ENCODE results near the gene TECR.

The TECR gene, protein sequence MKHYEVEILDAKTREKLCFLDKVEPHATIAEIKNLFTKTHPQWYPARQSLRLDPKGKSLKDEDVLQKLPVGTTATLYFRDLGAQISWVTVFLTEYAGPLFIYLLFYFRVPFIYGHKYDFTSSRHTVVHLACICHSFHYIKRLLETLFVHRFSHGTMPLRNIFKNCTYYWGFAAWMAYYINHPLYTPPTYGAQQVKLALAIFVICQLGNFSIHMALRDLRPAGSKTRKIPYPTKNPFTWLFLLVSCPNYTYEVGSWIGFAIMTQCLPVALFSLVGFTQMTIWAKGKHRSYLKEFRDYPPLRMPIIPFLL

GRCh38 chr19:14529254-14530004 lies at the start of gene TECR:
TSS of gene TECR (plus strand) at chr19:14529594. CDS start at chr19:14529697, 103 bp downstream.
- no peaks in the 10 kb centered on the region for H3K27me3 ChIP-seq (replicated peaks)
- TF ChIP-seq, protein P1, sequence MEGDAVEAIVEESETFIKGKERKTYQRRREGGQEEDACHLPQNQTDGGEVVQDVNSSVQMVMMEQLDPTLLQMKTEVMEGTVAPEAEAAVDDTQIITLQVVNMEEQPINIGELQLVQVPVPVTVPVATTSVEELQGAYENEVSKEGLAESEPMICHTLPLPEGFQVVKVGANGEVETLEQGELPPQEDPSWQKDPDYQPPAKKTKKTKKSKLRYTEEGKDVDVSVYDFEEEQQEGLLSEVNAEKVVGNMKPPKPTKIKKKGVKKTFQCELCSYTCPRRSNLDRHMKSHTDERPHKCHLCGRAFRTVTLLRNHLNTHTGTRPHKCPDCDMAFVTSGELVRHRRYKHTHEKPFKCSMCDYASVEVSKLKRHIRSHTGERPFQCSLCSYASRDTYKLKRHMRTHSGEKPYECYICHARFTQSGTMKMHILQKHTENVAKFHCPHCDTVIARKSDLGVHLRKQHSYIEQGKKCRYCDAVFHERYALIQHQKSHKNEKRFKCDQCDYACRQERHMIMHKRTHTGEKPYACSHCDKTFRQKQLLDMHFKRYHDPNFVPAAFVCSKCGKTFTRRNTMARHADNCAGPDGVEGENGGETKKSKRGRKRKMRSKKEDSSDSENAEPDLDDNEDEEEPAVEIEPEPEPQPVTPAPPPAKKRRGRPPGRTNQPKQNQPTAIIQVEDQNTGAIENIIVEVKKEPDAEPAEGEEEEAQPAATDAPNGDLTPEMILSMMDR (IDR thresholded peaks at IDR 0.05; ENCODE audit: low read depth, low read length, missing control alignments): no peak
- in situ Hi-C loops (cut with HindIII; ENCODE audit: low pct_ligation_motif_present, low sequenced_read_pairs): no loop called here

GRCh38 chr19:14479975-14480699 lies 49.3 kb upstream of the TECR start:
- Histone ChIP-seq H3K4me3 (ENCODE audit: low read depth, low read length) (no peak overlapping the region), H3K36me3 (replicated peaks) (peaks cover 40% of the 10 kb centered on the region), H3K27me3 (replicated peaks) (no peaks in the 10 kb centered on the region), H3K27ac (peak overlapping the region; percentile 1)
- TF ChIP-seq, protein P1 (IDR thresholded peaks at IDR 0.05; ENCODE audit: low read depth, low read length, missing control alignments): peak; percentile 78
- in situ Hi-C loops (cut with HindIII; ENCODE audit: low pct_ligation_motif_present, low sequenced_read_pairs): no loop called here
- no peak for DNase-seq

More at GRCh38 chr19:14529254-14530004, at the start of gene TECR:
- DNase-seq: peak; percentile 100
- Histone ChIP-seq H3K27ac (peak within 1 kb of the TSS; percentile 49), H3K36me3 (replicated peaks) (no peaks in the 10 kb centered on the region), H3K4me3 (ENCODE audit: low read depth, low read length) (peak within 1 kb of the TSS; percentile 73)

- in situ Hi-C loops (cut with HindIII; ENCODE audit: low pct_ligation_motif_present, low sequenced_read_pairs): no loop called here
- Histone ChIP-seq H3K27ac (peak overlapping the region; percentile 25), H3K36me3 (replicated peaks) (peaks cover 43% of the 10 kb centered on the region), H3K27me3 (replicated peaks) (no peaks in the 10 kb centered on the region), H3K4me3 (ENCODE audit: low read depth, low read length) (no peak overlapping the region)
- TF ChIP-seq, protein P1 (IDR thresholded peaks at IDR 0.05; ENCODE audit: low read depth, low read length, missing control alignments): peak; percentile 14
- peak; percentile 38 for DNase-seq
These were observed 48.7 kb upstream of the TECR start for GRCh38 chr19:14480700-14481079.

DNA sequence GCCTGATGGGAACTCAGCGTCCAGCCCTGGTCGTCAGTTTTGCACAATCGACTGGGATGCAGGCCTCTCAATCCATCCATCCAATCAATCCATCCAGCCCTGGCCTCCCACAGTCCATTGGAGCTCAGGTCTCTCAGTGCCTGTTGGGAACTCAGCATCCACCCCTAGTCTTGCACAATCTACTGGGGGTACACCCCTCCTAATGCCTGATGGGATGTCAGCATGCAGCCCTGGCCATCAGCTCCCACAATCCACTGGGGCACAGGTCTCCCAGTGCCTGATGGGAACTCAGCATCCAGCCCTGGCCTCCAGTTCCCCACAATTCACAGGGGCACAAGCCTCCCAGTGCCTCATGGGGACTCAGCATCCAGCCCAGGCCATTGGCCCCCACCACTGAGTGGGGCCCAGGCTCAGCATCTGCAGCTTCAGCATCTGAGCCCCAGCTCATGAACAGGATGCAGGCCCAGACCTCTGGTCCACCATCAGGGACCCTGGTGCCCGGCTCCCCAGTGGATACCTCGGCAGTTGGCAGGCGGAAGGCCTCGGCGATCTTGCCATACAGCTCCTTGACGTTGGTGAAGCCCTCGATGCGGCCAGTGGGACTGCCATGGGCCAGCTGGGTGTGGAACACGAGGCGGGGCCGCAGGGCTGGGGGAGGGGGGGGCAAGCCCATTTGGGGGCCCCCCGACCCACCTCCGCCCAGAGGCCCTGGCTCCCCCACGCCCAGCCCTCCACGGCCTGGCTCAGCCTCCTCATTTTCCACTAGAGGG lies 47.0 kb upstream of the TECR start:
- TF ChIP-seq, protein P1 (IDR thresholded peaks at IDR 0.05; ENCODE audit: low read depth, low read length, missing control alignments): no peak
- no peak overlapping the region for H3K4me3 ChIP-seq (ENCODE audit: low read depth, low read length)
- H3K27ac ChIP-seq: no peak overlapping the region
- H3K27me3 ChIP-seq (replicated peaks): no peaks in the 10 kb centered on the region
- peaks cover 53% of the 10 kb centered on the region for H3K36me3 ChIP-seq (replicated peaks)
- no peak for DNase-seq
- in situ Hi-C loops (cut with HindIII; ENCODE audit: low pct_ligation_motif_present, low sequenced_read_pairs): no loop called here

- TF ChIP-seq, protein P1 (IDR thresholded peaks at IDR 0.05; ENCODE audit: low read depth, low read length, missing control alignments): no peak
- no peaks in the 10 kb centered on the region for H3K27me3 ChIP-seq (replicated peaks)
- peaks cover 39% of the 10 kb centered on the region for H3K36me3 ChIP-seq (replicated peaks)
- in situ Hi-C loops (cut with HindIII; ENCODE audit: low pct_ligation_motif_present, low sequenced_read_pairs): no loop called here
- H3K27ac ChIP-seq: no peak overlapping the region
- no peak overlapping the region for H3K4me3 ChIP-seq (ENCODE audit: low read depth, low read length)
- DNase-seq: no peak
These were observed 41.8 kb upstream of the TECR start for GRCh38 chr19:14487370-14488125.
